Peyer's patch (tissue), 4 donors: Measurements from ENCODE around the gene GLT8D1.

Experiments used
- POLR2A ChIP-seq, 2 donors: fragments of 450-650 bp; IDR thresholded peaks; one replicate each; pipeline ENCODE4 v1.5.1; 2017; ENCODE audit warnings: antibody characterized with exemption in 2 of 2, mild to moderate bottlenecking in 2 of 2, moderate library complexity in 2 of 2
- TF ChIP-seq, protein P1 (sequence below), 6 experiments: fragments of 450-650 bp in 4 of 6; fragments of 200-600 bp in 2 of 6; sonication (generic) in 1 of 6; IDR thresholded peaks; one replicate each; pipeline ENCODE4 v1.5.1; 2017 to 2019; ENCODE audit warnings: antibody characterized with exemption in 6 of 6, mild to moderate bottlenecking in 3 of 6, moderate library complexity in 1 of 6

- TF ChIP-seq, protein P1, sequence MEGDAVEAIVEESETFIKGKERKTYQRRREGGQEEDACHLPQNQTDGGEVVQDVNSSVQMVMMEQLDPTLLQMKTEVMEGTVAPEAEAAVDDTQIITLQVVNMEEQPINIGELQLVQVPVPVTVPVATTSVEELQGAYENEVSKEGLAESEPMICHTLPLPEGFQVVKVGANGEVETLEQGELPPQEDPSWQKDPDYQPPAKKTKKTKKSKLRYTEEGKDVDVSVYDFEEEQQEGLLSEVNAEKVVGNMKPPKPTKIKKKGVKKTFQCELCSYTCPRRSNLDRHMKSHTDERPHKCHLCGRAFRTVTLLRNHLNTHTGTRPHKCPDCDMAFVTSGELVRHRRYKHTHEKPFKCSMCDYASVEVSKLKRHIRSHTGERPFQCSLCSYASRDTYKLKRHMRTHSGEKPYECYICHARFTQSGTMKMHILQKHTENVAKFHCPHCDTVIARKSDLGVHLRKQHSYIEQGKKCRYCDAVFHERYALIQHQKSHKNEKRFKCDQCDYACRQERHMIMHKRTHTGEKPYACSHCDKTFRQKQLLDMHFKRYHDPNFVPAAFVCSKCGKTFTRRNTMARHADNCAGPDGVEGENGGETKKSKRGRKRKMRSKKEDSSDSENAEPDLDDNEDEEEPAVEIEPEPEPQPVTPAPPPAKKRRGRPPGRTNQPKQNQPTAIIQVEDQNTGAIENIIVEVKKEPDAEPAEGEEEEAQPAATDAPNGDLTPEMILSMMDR (IDR thresholded peaks at IDR 0.05), result no peak
- no peak for TF ChIP-seq POLR2A (IDR thresholded peaks at IDR 0.05)
These were observed 10.9 kb downstream of the GLT8D1 start for GRCh38 chr3:52694528-52695189.
